ENCODE results near the gene TENM4.

Gene TENM4

GRCh38 chr11:79030448-79030847 lies 410.4 kb downstream of the TENM4 start:
- H3K4me3 ChIP-seq (ENCODE audit: low read depth, low read length) = no peak overlapping the region
- CTCF ChIA-PET = interaction anchor here (2.0 kb wide), 1 partner anchor 70 kb away, joined by 5 read pairs; no protein-coding TSS in a partner anchor
- no peak for TF ChIP-seq CTCF (IDR thresholded peaks at IDR 0.05; ENCODE audit: insufficient read depth, low read length, missing control alignments)
- no peak for DNase-seq (ENCODE audit: low read depth, low spot score)
- POLR2A ChIA-PET = no interaction called here

- DNase-seq (ENCODE audit: low read depth, low spot score) = no peak
- TF ChIP-seq CTCF (IDR thresholded peaks at IDR 0.05; ENCODE audit: insufficient read depth, low read length, missing control alignments) = no peak
- H3K4me3 ChIP-seq (ENCODE audit: low read depth, low read length) = no peak overlapping the region
- ChIA-PET POLR2A (no interaction called here), CTCF (interaction anchor here (0.8 to 1.4 kb wide), 3 partner anchors 32 to 382 kb away, joined by 3 to 6 read pairs (median 4); no protein-coding TSS in a partner anchor)
These were observed 412.6 kb downstream of the TENM4 start for GRCh38 chr11:79028225-79028624.

GRCh38 chr11:79026803-79027445 lies 413.9 kb downstream of the TENM4 start:
- no peak overlapping the region for H3K4me3 ChIP-seq (ENCODE audit: low read depth, low read length)
- ChIA-PET POLR2A (no interaction called here), CTCF (interaction anchor here (0.9 to 1.2 kb wide), 4 partner anchors 25 to 382 kb away, joined by 3 read pairs; no protein-coding TSS in a partner anchor)
- TF ChIP-seq CTCF (IDR thresholded peaks at IDR 0.05; ENCODE audit: insufficient read depth, low read length, missing control alignments) = no peak
- DNase-seq (ENCODE audit: low read depth, low spot score) = no peak

GRCh38 chr11:79025622-79026021 lies 415.2 kb downstream of the TENM4 start:
- no peak for TF ChIP-seq CTCF (IDR thresholded peaks at IDR 0.05; ENCODE audit: insufficient read depth, low read length, missing control alignments)
- no peak for DNase-seq (ENCODE audit: low read depth, low spot score)
- CTCF ChIA-PET = interaction anchor here (1.1 kb wide), 1 partner anchor 75 kb away, joined by 3 read pairs; no protein-coding TSS in a partner anchor
- H3K4me3 ChIP-seq (ENCODE audit: low read depth, low read length) = no peak overlapping the region
- POLR2A ChIA-PET = no interaction called here

- no peak for DNase-seq (ENCODE audit: low read depth, low spot score)
- POLR2A ChIA-PET = no interaction called here
- H3K4me3 ChIP-seq (ENCODE audit: low read depth, low read length) = no peak overlapping the region
- no peak for TF ChIP-seq CTCF (IDR thresholded peaks at IDR 0.05; ENCODE audit: insufficient read depth, low read length, missing control alignments)
- CTCF ChIA-PET = interaction anchor here (1.0 kb wide), 1 partner anchor 227 kb away, joined by 3 read pairs; no protein-coding TSS in a partner anchor
These were observed 415.7 kb downstream of the TENM4 start for GRCh38 chr11:79025097-79025496.

GRCh38 chr11:79022265-79022664 lies 418.6 kb downstream of the TENM4 start:
- ChIA-PET CTCF (no interaction called here), POLR2A (no interaction called here)
- H3K4me3 ChIP-seq (ENCODE audit: low read depth, low read length) = no peak overlapping the region
- TF ChIP-seq CTCF (IDR thresholded peaks at IDR 0.05; ENCODE audit: insufficient read depth, low read length, missing control alignments) = no peak
- DNase-seq (ENCODE audit: low read depth, low spot score) = no peak
